GM12873 (cell line): ENCODE measurements around the gene SLC47A2.

Experiments used
- CTCF ChIP-seq: IDR thresholded peaks from 2 replicates; pipeline ENCODE4 v1.5.1; 2012; ENCODE audit warnings: low read depth, mild to moderate bottlenecking, moderate library complexity, low read length, control low read depth; ENCODE audit not compliant: insufficient read depth; ENCODE audit errors: missing control alignments

SLC47A2 gene

GRCh38 chr17:19654342-19654886 lies 62.0 kb downstream of the SLC47A2 start:
- no peak for TF ChIP-seq CTCF

- no peak for TF ChIP-seq CTCF
Measured at GRCh38 chr17:19652595-19652994, 63.8 kb downstream of the SLC47A2 start.

GRCh38 chr17:19651451-19652238 lies 64.7 kb downstream of the SLC47A2 start:
- no peak for TF ChIP-seq CTCF

GRCh38 chr17:19650826-19651225 lies 65.6 kb downstream of the SLC47A2 start:
- TF ChIP-seq CTCF, result no peak

GRCh38 chr17:19649274-19649541 lies 67.2 kb downstream of the SLC47A2 start:
- no peak for TF ChIP-seq CTCF

GRCh38 chr17:19648475-19649273 lies 67.7 kb downstream of the SLC47A2 start, which contains the start of gene ALDH3A2:
ALDH3A2 (plus strand) TSS chr17:19648751; CDS start chr17:19648972, 221 bp downstream.
- no peak for TF ChIP-seq CTCF
